Neural cell (in vitro differentiated cells): ENCODE results near the gene HAGHL. TPM values are rescaled to one million over a fixed set of nuclear protein-coding genes. Genes with fewer than 3 reads are reported as not detected.

Experiments used
- H2AFZ ChIP-seq: fragments of 200-600, 300-800 bp; sonication (generic), shearing (Covaris generic); 2 replicates; pipeline ENCODE4 v1.6.0; 2014; ENCODE audit warnings: low read depth, mild to moderate bottlenecking, antibody characterized with exemption, low read length, moderate library complexity
- H3F3A ChIP-seq: fragments of 200-600 bp; shearing (Covaris generic); 2 replicates; pipeline ENCODE4 v1.6.1; 2016; ENCODE audit warnings: mild to moderate bottlenecking, moderate library complexity, mixed read lengths, antibody characterized with exemption, low read length; ENCODE audit not compliant: insufficient read depth, poor library complexity, severe bottlenecking
- H3K27ac ChIP-seq: fragments of 200-600, 300-800 bp; sonication (generic), shearing (Covaris generic); 2 replicates; pipeline ENCODE4 v1.5.1; 2014; ENCODE audit warnings: mild to moderate bottlenecking, low read length, moderate library complexity
- H3K27me3 ChIP-seq: fragments of 300-800, 200-600 bp; sonication (generic), shearing (Covaris generic); 2 replicates; pipeline ENCODE4 v1.6.0; 2014; ENCODE audit warnings: mild to moderate bottlenecking, low read depth, low read length, moderate library complexity; ENCODE audit not compliant: insufficient read depth
- H3K36me3 ChIP-seq: fragments of 300-800, 200-600 bp; sonication (generic), shearing (Covaris generic); 2 replicates; pipeline ENCODE4 v1.5.1; 2014; ENCODE audit warnings: mild to moderate bottlenecking, antibody characterized with exemption, low read length, moderate library complexity; ENCODE audit not compliant: insufficient read depth
- H3K4me2 ChIP-seq: fragments of 300-800, 200-600 bp; sonication (generic), shearing (Covaris generic); 2 replicates; pipeline ENCODE4 v1.6.0; 2014; ENCODE audit warnings: mild to moderate bottlenecking, low read length
- H3K4me3 ChIP-seq: fragments of 300-800, 200-600 bp; sonication (generic), shearing (Covaris generic); 2 replicates; pipeline ENCODE4 v1.5.1; 2014; ENCODE audit warnings: mild to moderate bottlenecking, low read length, moderate library complexity
- H3K79me2 ChIP-seq: fragments of 200-600 bp; shearing (Covaris generic); replicated peaks from 2 replicates; pipeline ENCODE4 v1.6.0; 2014; ENCODE audit warnings: mild to moderate bottlenecking, low read length, moderate library complexity; ENCODE audit not compliant: insufficient read depth
- H3K9ac ChIP-seq: fragments of 300-800, 200-600 bp; sonication (generic), shearing (Covaris generic); 2 replicates; pipeline ENCODE4 v1.6.1; 2016; ENCODE audit warnings: mild to moderate bottlenecking, low read length, mixed read lengths
- H3K9me2 ChIP-seq: fragments of 200-600 bp; shearing (Covaris generic); 2 replicates; pipeline ENCODE4 v1.6.1; 2016; ENCODE audit warnings: mild to moderate bottlenecking, low read length, mixed read lengths; ENCODE audit not compliant: insufficient read depth
- H3K9me3 ChIP-seq: fragments of 200-600, 300-800 bp; sonication (generic), shearing (Covaris generic); 2 replicates; pipeline ENCODE4 v1.6.1; 2016; ENCODE audit warnings: mild to moderate bottlenecking, mixed run types, low read length, moderate library complexity, mixed read lengths
- H4K20me1 ChIP-seq: fragments of 200-600 bp; shearing (Covaris generic); 2 replicates; pipeline ENCODE4 v1.6.1; 2016; ENCODE audit warnings: mild to moderate bottlenecking, mixed run types; ENCODE audit not compliant: insufficient read depth
- EP300 ChIP-seq: fragments of 450-650 bp; conservative IDR thresholded peaks from 2 replicates; pipeline ENCODE4 v1.6.1; 2014; ENCODE audit warnings: antibody characterized with exemption, mild to moderate bottlenecking, moderate library complexity; ENCODE audit not compliant: poor library complexity, severe bottlenecking
- EZH2 ChIP-seq: fragments of 200-600, 300-800 bp; shearing (Covaris generic), sonication (generic); IDR thresholded peaks from 2 replicates; pipeline ENCODE4 v1.6.1; 2014; ENCODE audit warnings: antibody characterized with exemption, low read length, borderline replicate concordance, mild to moderate bottlenecking; ENCODE audit not compliant: insufficient read depth, poor library complexity, severe bottlenecking
- MXI1 ChIP-seq: fragments of 450-650 bp; conservative IDR thresholded peaks from 2 replicates; pipeline ENCODE4 v1.6.1; 2014; ENCODE audit warnings: antibody characterized with exemption, mild to moderate bottlenecking; ENCODE audit not compliant: poor library complexity, severe bottlenecking
- POLR2AphosphoS5 ChIP-seq: IDR thresholded peaks from 2 replicates; pipeline ENCODE4 v1.6.1; 2012
- RAD21 ChIP-seq: fragments of 450-650 bp; conservative IDR thresholded peaks from 2 replicates; pipeline ENCODE4 v1.6.1; 2014; ENCODE audit warnings: antibody characterized with exemption, mild to moderate bottlenecking, moderate library complexity
- SMC3 ChIP-seq: fragments of 450-650 bp; conservative IDR thresholded peaks from 2 replicates; pipeline ENCODE4 v1.6.1; 2014; ENCODE audit warnings: antibody characterized with exemption, mild to moderate bottlenecking, moderate library complexity; ENCODE audit not compliant: poor library complexity
- TAF1 ChIP-seq: IDR thresholded peaks from 2 replicates; pipeline ENCODE4 v1.6.1; 2012; ENCODE audit warnings: low read depth
- polyA plus RNA-seq: library from polyadenylated mRNA; depleted of rRNA; stranded (reverse); fragments of >200 nt; gene quantifications from 2 replicates; pipeline ENCODE4 v1.2.3, GENCODE V29; 2014
- TF ChIP-seq, protein P1 (sequence below): IDR thresholded peaks from 2 replicates; pipeline ENCODE4 v1.6.1; 2012; ENCODE audit warnings: borderline replicate concordance
- TF ChIP-seq, protein P2 (sequence below): fragments of 450-650 bp; IDR thresholded peaks from 2 replicates; pipeline ENCODE4 v1.5.1; 2014; ENCODE audit warnings: antibody characterized with exemption, mild to moderate bottlenecking, moderate library complexity; ENCODE audit not compliant: poor library complexity, severe bottlenecking

The HAGHL gene
- polyA plus RNA-seq, 1 donor from 2014 or later, result 28.3 TPM

DNA sequence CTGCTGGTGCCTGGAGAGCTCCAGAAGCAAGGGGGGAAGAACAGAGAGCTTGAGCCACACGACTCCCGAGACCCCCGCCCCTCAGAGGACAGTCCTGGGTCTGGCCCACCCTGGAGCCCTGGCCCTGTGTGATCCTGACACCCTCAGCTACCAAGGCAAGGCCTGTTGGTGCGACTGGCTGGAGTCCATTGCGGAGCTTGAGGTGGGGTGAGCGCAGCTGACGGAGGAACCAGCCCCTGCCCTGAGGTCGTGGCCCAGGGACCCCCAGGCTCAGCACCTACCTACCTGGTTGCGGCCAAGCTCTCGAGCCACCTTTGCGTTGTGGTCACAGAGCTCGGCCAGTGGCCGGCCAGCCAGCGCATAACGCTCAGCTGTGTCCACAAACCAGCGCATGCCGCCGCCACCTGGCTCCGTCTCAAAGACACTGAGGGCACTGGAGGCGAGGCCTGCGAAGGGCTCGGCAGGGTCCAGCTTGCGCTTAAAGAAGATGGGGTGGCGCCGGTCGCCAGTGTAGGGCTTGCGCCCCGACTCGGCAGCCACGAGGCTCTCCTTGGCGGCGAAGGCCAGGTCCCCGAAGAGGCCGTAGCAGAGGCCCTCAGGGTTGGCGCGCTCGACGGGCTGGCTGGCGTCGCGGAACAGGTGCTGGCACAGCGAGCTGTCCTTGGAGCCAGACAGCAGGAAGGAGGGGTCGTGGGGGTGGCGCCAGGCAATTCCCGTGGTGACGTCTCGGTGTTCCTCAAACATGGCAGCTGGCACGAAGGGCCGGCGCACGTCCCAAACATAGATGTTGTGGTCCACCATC, 40.2 kb upstream of the HAGHL start:
- no peaks in the 10 kb centered on the region for H3F3A ChIP-seq
- no peaks in the 10 kb centered on the region for H3K9me2 ChIP-seq
- H3K27me3 ChIP-seq, result no peaks in the 10 kb centered on the region
- no peak overlapping the region for H3K27ac ChIP-seq
- no peak overlapping the region for H3K4me3 ChIP-seq
- H3K9ac ChIP-seq, result no peak overlapping the region
- H4K20me1 ChIP-seq, result no peaks in the 10 kb centered on the region
- H3K4me2 ChIP-seq, result no peak overlapping the region
- no peak overlapping the region for H2AFZ ChIP-seq
- no peaks in the 10 kb centered on the region for H3K9me3 ChIP-seq
- no peak for TF ChIP-seq EP300
- H3K36me3 ChIP-seq, result no peaks in the 10 kb centered on the region
- H3K79me2 ChIP-seq, result peaks cover 17% of the 10 kb centered on the region

DNA sequence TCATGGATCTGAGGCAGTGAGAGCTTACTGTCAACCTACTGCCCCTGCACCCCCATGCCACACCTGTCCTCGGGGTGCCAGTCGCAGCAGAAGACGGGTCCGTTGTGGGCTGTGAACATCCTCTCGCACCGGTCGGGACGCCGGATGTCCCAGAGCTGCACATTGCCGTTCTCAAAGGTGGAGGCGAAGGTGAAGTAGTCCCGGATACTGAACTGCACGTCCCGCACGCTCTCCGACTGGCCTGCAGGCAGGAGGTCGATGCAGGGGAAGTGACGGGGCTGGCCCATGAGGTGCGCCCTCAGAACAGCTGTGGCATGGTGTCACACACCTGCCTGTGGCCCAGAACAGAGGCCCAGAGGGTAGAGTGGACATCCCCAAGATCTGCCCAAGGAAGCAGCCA, 39.4 kb upstream of the HAGHL start:
- H3K4me3 ChIP-seq, result no peak overlapping the region
- H3K9me3 ChIP-seq, result no peaks in the 10 kb centered on the region
- H3K27ac ChIP-seq, result no peak overlapping the region
- peaks cover 11% of the 10 kb centered on the region for H3K79me2 ChIP-seq
- no peak overlapping the region for H3K9ac ChIP-seq
- H2AFZ ChIP-seq, result no peak overlapping the region
- TF ChIP-seq, protein P1, sequence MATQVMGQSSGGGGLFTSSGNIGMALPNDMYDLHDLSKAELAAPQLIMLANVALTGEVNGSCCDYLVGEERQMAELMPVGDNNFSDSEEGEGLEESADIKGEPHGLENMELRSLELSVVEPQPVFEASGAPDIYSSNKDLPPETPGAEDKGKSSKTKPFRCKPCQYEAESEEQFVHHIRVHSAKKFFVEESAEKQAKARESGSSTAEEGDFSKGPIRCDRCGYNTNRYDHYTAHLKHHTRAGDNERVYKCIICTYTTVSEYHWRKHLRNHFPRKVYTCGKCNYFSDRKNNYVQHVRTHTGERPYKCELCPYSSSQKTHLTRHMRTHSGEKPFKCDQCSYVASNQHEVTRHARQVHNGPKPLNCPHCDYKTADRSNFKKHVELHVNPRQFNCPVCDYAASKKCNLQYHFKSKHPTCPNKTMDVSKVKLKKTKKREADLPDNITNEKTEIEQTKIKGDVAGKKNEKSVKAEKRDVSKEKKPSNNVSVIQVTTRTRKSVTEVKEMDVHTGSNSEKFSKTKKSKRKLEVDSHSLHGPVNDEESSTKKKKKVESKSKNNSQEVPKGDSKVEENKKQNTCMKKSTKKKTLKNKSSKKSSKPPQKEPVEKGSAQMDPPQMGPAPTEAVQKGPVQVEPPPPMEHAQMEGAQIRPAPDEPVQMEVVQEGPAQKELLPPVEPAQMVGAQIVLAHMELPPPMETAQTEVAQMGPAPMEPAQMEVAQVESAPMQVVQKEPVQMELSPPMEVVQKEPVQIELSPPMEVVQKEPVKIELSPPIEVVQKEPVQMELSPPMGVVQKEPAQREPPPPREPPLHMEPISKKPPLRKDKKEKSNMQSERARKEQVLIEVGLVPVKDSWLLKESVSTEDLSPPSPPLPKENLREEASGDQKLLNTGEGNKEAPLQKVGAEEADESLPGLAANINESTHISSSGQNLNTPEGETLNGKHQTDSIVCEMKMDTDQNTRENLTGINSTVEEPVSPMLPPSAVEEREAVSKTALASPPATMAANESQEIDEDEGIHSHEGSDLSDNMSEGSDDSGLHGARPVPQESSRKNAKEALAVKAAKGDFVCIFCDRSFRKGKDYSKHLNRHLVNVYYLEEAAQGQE, result no peak
- TF ChIP-seq EZH2 (no peak), SMC3 (no peak), MXI1 (no peak), EP300 (no peak), POLR2AphosphoS5 (no peak), TAF1 (no peak), RAD21 (no peak)
- TF ChIP-seq, protein P2, sequence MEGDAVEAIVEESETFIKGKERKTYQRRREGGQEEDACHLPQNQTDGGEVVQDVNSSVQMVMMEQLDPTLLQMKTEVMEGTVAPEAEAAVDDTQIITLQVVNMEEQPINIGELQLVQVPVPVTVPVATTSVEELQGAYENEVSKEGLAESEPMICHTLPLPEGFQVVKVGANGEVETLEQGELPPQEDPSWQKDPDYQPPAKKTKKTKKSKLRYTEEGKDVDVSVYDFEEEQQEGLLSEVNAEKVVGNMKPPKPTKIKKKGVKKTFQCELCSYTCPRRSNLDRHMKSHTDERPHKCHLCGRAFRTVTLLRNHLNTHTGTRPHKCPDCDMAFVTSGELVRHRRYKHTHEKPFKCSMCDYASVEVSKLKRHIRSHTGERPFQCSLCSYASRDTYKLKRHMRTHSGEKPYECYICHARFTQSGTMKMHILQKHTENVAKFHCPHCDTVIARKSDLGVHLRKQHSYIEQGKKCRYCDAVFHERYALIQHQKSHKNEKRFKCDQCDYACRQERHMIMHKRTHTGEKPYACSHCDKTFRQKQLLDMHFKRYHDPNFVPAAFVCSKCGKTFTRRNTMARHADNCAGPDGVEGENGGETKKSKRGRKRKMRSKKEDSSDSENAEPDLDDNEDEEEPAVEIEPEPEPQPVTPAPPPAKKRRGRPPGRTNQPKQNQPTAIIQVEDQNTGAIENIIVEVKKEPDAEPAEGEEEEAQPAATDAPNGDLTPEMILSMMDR, result no peak
- no peaks in the 10 kb centered on the region for H3K9me2 ChIP-seq
- no peaks in the 10 kb centered on the region for H3F3A ChIP-seq
- no peaks in the 10 kb centered on the region for H3K27me3 ChIP-seq
- H3K4me2 ChIP-seq, result no peak overlapping the region
- H4K20me1 ChIP-seq, result no peaks in the 10 kb centered on the region
- H3K36me3 ChIP-seq, result no peaks in the 10 kb centered on the region
